Kidney (tissue), 14 donors: Measurements from ENCODE around the gene GSTT2B. TPM values are rescaled to one million over a fixed set of nuclear protein-coding genes. Genes with fewer than 3 reads are reported as not detected.

Experiments used
- DNase-seq, 5 donors: peaks; one replicate each; pipeline ENCODE4 v3.0.0-alpha.2; 2013 to 2020
- FAIRE-seq: peaks from 2 replicates; lab custom pipeline; 2012; peaks lifted over from hg19 to GRCh38; lab: Jason Lieb, UNC
- H3K27ac ChIP-seq, 2 donors: one replicate each; pipeline ENCODE4 v1.7.0; 2013; ENCODE audit warnings: low read depth in 2 of 2, low read length in 2 of 2, inconsistent platforms in 1 of 2
- H3K27me3 ChIP-seq: one replicate; pipeline ENCODE4 v1.7.1; 2013; ENCODE audit warnings: low read length, inconsistent platforms; ENCODE audit not compliant: control insufficient read depth, insufficient read depth
- H3K36me3 ChIP-seq, 3 donors: one replicate each; pipeline versions ENCODE4 v1.7.0 to v1.7.1; 2013; ENCODE audit warnings: low read length in 3 of 3, control low read depth in 1 of 3, inconsistent platforms in 1 of 3; ENCODE audit not compliant: insufficient read depth in 3 of 3, control insufficient read depth in 2 of 3
- H3K4me1 ChIP-seq, 3 donors: one replicate each; pipeline versions ENCODE4 v1.7.0 to v1.7.1; 2013; ENCODE audit warnings: low read length in 3 of 3, inconsistent platforms in 1 of 3, low read depth in 1 of 3; ENCODE audit not compliant: control insufficient read depth in 2 of 3, insufficient read depth in 2 of 3
- H3K4me3 ChIP-seq, 3 donors: one replicate each; pipeline versions ENCODE4 v1.7.0 to v1.8.1; 2013; ENCODE audit warnings: low read length in 3 of 3, control low read depth in 1 of 3, inconsistent platforms in 1 of 3
- H3K9ac ChIP-seq, 3 donors: one replicate each; pipeline versions ENCODE4 v1.7.0 to v1.7.1; 2013; ENCODE audit warnings: low read length in 3 of 3, control low read depth in 1 of 3, inconsistent platforms in 1 of 3
- H3K9me3 ChIP-seq, 3 donors: one replicate each; pipeline versions ENCODE4 v1.7.0 to v1.7.1; 2013; ENCODE audit warnings: low read length in 3 of 3, control low read depth in 1 of 3, inconsistent platforms in 1 of 3; ENCODE audit not compliant: control insufficient read depth in 2 of 3, insufficient read depth in 1 of 3
- intact Hi-C: fragments of 100-400 bp; cut with DNase I; formaldehyde crosslinking; loops from one replicate; pipeline ENCODE4 v1.11.1; 2022
- polyA plus RNA-seq: library from polyadenylated mRNA; stranded (reverse); fragments of 350-450 nt; fragmentation: Illumina TruSeq; extraction: RNeasy Lipid Tissue Mini Kit (QIAGEN cat#74804); gene quantifications from one replicate; pipeline ENCODE4 v1.2.3, GENCODE V29; 2014; ENCODE audit warnings: low read depth, low replicate concordance; ENCODE audit not compliant: insufficient read depth
- total RNA-seq: library from RNA; stranded (reverse); fragmentation: NEBNext Ultra II Directional; extraction: Animal tissue kit (Norgen Biotek cat#: 25700); gene quantifications from one replicate; pipeline ENCODE4 v1.2.1, GENCODE V29; 2021
- TF ChIP-seq, protein P1 (sequence below): IDR thresholded peaks from 3 replicates; pipeline ENCODE4 v1.5.1; 2012; ENCODE audit warnings: mild to moderate bottlenecking, moderate library complexity, borderline replicate concordance; ENCODE audit not compliant: insufficient read depth; ENCODE audit errors: extremely low read depth
- donor health status: control.
- donor health status: control.
- donor health status: control.
- donor health status: control.
- donor health status: control.
- donor health status: DM: yes; HTN: yes; CAD: no.
- donor health status: Normal renal cell carcinoma (clear cell type).

Gene GSTT2B
- total and polyA plus RNA-seq, 2 donors from 2014 or later: 10.8 to 20.6 TPM

DNA sequence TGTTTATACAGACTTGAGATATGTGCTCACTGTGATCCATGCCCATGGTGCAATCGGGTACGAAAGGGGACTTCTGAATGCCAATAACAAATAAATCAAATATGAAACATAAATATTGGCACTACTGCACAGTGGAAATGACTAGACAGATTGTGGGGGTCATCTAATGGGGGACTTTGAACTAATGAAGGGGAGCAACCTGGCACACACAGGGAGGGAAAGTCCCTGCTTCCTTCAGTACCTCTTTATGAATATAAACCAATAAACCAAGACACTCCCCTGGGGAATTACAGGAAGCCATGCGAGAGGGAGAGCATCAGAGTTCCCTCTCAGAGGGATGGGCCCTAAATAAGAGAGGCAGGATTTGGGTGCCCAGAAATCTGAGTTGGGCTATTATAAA, 45.7 kb downstream of the GSTT2B start:
- no peak overlapping the region for H3K4me3 ChIP-seq
- no peaks in the 10 kb centered on the region for H3K27me3 ChIP-seq
- H3K9ac ChIP-seq: no peak overlapping the region
- FAIRE-seq (no peak), DNase-seq (no peak)
- intact Hi-C loops: no loop called here
- no peak overlapping the region for H3K27ac ChIP-seq
- no peaks in the 10 kb centered on the region for H3K36me3 ChIP-seq
- TF ChIP-seq, protein P1, sequence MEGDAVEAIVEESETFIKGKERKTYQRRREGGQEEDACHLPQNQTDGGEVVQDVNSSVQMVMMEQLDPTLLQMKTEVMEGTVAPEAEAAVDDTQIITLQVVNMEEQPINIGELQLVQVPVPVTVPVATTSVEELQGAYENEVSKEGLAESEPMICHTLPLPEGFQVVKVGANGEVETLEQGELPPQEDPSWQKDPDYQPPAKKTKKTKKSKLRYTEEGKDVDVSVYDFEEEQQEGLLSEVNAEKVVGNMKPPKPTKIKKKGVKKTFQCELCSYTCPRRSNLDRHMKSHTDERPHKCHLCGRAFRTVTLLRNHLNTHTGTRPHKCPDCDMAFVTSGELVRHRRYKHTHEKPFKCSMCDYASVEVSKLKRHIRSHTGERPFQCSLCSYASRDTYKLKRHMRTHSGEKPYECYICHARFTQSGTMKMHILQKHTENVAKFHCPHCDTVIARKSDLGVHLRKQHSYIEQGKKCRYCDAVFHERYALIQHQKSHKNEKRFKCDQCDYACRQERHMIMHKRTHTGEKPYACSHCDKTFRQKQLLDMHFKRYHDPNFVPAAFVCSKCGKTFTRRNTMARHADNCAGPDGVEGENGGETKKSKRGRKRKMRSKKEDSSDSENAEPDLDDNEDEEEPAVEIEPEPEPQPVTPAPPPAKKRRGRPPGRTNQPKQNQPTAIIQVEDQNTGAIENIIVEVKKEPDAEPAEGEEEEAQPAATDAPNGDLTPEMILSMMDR: no peak
- H3K4me1 ChIP-seq: peaks cover 2 to 13% (median 3%) of the 10 kb centered on the region in 3 donors
- H3K9me3 ChIP-seq: no peaks in the 10 kb centered on the region

GRCh38 chr22:23913661-23914353, 47.2 kb downstream of the GSTT2B start:
- peak overlapping the region; percentile 89 to 90 for H3K27ac ChIP-seq
- peak overlapping the region; percentile 68 to 73 (median 70) for H3K9ac ChIP-seq
- peaks cover 0 to 16% (median 2%) of the 10 kb centered on the region in 3 donors for H3K4me1 ChIP-seq
- H3K9me3 ChIP-seq: no peaks in the 10 kb centered on the region
- H3K36me3 ChIP-seq: no peaks in the 10 kb centered on the region
- FAIRE-seq (peak; percentile 82), DNase-seq (peak; percentile 99 to 100 (median 100))
- H3K27me3 ChIP-seq: no peaks in the 10 kb centered on the region
- peak overlapping the region; percentile 76 to 78 (median 78) for H3K4me3 ChIP-seq
- intact Hi-C loops: no loop called here
- TF ChIP-seq, protein P1: no peak

GRCh38 chr22:23913306-23913660, 47.7 kb downstream of the GSTT2B start:
- intact Hi-C loops: no loop called here
- FAIRE-seq: no peak
- no peaks in the 10 kb centered on the region for H3K27me3 ChIP-seq

More at GRCh38 chr22:23913306-23913660, 47.7 kb downstream of the GSTT2B start:
- Histone ChIP-seq H3K9me3 (no peaks in the 10 kb centered on the region), H3K36me3 (no peaks in the 10 kb centered on the region), H3K27ac (peak overlapping the region; percentile 89 to 90), H3K9ac (peak overlapping the region in 2 of 3 donors; percentile 70 to 73), H3K4me3 (peak overlapping the region; percentile 76 to 78 (median 78)), H3K4me1 (peaks cover 0 to 17% (median 2%) of the 10 kb centered on the region in 3 donors)
- TF ChIP-seq, protein P1: no peak
- peak in 1 of 5 donors; percentile 26 for DNase-seq
